Measurements from ENCODE around the gene LENG8.
A peak's percentile ranks its signal among the peaks of the same experiment; 100 is the strongest.
"Not testable (repeated sequence)": the region's sequence is repeated elsewhere in the genome, so short reads cannot be mapped to it uniquely, and the experiment has no call there.

The LENG8 gene

DNA sequence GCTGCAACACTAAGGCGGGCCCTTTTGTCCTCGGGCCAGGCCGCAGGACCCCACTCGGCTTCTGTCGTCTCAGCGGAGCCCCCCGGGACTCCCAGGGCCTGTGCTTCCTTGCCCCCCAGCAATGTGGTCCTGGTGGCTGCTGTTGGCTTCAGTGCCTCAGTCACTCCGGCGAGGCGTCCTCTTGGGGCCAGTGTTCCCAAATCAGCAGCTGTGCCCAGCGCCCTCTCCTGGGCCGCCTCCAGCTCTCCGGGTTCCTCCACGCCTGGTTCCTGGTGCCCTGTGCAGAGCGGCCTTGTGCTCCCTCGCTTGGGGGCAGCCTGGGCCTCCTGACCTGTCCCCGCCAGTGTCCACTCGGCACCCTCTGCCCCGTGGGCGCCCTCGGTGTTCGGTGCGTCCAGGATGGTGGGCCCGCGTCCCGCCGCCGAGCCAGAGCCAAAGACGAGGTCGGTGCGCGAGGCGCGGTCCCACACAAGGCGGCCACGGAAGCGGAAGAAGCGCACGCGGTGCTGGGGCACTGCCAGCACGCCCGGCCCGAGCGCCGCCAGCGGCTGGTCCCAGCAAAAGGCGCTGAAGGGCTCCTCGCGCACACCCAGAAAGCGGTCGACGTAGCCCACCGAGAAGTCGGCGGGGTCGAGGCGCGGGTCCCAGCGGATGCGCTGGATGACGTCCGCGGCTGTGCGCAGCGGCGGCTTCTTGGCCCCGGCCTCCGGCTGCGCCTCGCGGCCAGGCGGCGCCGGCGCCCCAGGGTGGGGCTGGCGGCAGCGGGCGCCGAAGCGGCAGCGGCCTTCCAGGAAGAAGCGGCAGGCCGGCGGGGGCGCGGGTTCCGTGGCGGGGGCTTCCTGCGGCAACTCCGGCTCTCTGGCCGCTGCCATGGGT is 13.9 kb downstream of the LENG8 start:
- peak; percentile 75 for DNase-seq

DNA sequence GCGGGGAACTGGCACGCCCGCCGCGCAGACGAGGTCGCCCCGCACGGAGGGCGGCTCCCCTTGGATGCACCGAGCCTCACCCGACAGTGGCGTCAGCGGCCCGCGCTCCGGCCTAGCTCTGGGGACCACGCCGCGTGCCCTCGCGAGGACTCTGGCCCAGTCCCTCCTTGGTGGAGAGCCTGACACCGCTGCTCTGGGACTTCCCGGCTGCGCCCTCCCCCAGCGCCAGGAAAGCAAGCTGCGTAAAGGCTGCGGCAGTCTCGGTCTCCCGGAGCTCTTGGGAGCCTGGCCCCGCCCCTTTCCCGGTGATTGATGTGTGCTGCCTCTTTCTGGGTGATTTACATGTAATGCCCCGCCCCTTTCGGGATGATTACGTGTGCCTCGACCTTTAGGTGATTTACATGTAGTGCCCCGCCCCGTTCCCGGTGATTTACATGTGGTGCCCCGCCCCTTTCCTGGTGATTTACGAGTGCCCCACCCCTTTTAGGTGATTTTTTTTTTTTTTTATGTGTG is 14.6 kb downstream of the LENG8 start, which contains the start of gene LENG9:
TSS of gene LENG9 (minus strand) at position 248 of the 513 bp plus-strand sequence. CDS start 252 bp downstream, outside the sequence.
- no peak for DNase-seq

DNA sequence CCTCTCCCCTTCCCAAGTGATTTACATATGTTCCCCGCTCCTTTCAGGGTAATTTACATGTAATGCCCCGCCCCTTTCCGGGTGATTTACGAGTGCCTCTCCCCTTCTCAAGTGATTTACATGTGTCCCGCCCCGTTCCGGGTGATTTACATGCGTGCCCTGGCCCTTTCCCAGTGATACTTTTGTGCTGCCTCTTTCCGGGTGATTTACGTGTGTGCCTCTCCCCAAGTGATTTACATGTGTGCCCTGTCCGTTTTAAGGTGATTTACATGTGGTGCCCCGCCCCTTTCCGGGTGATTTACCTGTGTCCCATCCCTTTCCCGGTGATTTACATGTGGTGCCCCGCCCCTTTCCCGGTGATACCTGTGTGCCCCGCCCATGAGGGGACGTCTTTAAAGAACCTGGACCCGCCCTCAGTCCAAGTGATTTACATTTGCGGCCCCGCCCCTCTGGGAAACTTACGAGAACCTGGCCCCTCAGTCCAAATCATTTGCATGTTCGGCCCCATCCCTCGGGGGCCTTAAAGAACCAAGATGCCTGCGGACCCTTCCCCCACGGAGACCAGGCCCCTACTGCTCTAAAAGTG is 15.1 kb downstream of the LENG8 start:
- DNase-seq = peak; percentile 100

DNA sequence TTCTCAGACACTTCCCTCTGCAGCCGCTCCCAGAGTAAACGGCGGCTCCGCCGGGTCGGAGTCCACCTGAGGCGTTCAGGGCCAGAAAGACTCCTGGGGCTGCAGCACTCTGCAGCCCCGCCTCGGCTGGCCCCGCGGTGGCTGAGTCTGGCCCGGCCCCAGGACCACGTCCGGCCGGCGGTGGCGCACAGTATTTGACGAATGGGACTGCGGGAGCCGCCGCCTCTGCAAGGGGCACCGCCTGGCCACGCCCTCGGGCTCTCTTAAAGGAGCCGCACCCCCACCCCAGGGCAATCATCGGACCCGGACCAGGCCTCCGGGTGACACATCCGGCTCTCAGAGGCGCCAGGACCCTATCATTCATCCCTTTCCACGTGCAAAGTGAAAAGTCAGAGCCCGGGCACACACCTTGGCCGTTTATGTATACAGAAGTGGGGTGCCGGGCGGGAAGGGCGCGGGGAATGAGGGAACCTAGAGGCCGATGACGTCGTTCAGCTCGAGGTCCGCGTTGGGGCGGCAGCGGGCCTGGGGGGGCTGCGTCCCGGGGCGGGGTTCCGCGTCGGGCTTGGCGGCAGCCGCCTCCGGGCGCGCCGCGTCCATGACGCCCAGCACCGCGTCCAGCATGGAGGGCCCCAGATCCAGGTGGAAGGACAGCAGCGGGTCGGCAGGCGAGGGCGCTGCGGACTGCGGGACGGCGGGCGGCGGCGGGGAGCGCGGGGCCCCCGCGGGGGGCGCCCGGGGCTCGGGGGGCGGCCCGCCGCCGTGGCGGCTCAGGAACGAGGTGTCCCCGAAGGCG is 15.8 kb downstream of the LENG8 start:
- peak; percentile 91 for DNase-seq

DNA sequence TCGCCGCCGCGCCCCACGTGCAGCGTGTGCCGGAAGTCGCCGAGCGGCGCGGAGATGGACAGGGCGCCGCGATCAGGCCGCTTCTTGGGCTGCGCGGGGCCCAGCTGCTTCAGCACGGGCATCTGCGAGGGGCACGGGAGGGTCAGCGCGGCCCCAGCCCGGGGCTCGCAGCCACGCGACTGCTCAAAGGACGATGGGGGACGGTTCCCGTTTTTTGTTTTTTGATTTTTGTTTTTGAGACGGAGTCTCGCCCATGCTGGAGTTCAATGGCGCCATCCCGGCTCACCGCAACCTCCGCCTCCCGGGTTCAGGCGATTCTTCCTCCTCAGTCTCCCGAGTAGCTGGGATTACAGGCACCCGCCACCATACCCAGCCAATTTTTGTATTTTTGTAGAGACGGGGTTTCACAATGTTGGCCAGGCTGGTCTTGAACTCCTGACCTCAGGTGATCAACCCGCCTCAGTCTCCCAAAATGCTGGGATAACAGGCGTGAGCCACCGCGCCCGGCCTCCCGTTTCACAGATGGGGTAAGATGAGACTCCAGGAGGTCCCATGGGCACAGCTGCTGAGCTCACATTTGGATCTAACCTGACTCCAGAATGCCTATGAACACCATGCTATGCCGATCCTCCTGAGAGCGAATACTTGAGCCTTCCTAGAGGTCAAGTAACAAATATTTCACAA is 16.6 kb downstream of the LENG8 start:
- DNase-seq = no peak

DNA sequence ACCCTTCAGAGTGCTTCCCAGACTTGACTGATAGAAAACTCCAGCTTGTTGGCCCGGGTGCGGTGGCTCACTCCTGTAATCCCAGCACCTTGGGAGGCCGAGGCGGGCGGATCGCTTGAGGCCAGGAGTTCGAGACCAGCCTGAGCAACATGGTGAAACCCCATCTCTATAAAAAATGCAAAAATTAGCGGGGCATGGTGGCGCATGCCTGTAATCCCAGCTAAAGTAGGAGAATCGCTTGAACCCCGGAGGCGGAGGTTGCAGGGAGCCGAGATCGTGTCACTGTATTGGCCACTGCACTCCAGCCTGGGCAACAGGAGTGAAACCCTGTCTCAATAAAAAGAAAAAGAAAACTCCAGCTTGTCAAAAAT is 17.1 kb downstream of the LENG8 start:
- not testable (repeated sequence) for DNase-seq

DNA sequence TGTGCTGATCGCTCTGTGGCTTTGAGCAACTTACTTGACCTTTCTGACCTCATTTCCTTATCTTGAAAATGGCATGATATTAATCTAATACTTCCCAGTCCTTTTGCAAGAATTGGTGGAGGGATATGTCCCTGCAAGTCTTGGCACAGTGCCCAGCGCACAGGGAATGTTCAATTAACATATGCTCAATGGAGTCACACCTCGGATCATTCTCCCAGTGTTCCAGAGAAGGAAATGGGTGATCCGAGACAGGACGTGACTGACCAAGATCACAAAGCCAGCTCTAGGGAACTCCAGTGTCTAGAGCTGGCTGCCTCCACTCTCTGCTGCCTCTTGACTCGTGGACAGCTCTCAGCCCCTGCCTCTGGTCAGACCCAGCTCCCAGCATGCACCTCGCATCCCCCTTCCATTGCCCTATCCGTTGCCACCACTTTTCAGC is 20.5 kb downstream of the LENG8 start:
- DNase-seq = no peak

DNA sequence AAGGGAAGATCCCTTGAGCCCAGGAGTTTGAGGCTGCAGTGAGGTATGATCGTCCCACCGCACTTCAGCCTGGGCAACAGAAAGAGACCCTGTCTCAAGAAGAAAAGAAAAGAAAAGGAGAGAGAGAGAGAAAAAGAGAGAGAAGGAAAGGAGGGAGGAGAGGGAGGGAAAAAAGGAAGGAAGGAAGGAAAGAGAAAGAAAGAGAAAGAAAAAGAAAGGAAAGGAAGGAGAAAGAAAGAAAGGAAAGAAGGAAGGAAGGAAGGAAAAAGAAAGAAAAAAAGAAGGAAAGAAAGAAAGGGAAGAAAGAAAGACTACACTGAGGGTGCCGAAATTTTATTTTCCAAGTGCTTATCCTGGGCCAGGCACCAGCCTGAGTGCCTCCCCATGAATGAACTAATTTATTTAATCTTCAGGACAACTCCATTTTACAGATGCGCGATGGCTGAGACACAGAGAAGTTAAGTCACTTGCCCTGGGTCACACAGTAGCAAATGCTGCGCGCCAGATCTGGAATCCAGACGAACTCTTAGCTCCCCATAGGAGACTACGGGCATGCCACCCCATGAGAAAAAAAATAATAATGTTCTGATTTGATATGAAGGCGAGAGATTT is 21.4 kb downstream of the LENG8 start:
- no peak for DNase-seq

DNA sequence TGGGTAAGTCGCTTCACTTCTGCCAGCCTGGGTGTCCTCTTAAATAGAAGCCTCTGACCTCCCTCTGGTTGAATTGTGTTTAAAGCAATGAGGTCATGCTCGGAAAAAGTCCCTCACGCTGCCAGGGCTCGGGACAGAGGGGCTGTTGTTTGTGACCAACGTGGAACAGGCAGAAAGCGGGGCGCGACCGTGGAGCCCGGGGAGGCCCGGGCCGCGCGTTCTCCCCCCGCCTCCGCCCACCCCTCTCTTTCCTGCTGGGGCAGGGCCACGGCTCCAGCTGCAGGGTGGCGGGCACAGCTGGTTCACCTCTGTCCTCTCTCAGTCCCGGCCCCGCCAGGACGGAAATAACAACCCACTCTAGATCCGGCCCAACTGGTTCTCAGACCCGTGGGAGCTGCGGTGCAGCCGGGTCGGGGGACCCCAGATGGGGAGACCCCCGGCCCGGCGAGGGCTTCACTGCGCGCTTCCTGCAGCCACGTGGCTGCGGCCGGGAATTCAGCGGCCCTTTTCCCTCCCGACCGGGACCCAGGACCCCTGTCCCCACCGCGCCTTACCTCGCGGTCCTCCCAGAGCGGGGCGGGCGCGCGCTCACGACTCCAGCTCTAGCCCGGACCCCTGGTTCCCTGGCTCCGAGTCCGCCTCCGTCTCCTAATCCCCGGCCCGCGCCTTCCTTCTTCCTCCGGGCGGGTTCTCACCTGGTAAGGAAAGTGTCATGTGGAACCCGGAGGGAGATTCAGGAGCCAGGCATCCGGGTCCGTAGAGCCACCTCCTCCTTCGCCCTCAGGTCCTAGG is 22.2 kb downstream of the LENG8 start:
- DNase-seq = peak; percentile 47

DNA sequence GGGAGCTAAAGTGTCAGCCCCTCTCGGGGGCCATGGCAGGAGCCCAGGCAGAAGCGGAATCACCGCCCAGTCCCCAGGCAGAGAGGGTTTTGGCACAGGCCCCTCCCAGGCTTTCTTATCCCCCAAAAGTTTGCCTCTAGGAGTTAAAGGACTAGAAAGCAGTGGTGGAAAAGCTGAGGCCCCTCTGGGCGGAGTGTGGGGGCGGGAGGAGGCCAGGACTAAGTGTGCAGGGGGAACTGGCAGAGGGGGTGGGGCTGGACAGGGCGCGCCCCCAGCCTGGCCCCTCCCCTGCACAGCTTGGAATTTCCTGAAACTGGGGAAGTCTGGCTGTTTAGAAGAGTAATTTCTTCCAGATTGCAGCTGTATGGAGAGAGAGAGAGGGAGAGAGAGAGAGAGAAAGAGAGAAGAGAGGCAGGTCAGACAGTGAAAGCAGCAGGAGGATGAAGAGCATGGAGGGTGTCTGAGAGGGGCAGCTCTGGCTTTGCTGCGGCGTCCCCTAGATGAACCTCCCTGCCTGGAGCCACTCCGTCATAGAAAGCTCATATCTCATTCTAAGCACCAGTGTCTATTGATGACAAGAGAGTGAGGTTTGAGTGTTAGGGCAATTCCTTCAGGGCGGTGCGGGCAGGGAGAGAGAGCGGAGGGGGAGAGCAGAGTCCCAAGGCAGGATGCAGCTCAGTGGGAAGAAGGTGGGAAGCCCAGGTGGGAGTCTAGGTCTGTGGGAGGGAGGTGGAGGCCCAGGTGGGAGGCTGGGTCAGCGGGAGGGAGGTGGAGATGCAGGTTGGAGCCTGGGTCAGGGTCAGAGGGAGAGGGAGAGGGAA is 24.3 kb downstream of the LENG8 start, which contains the start of gene CDC42EP5:
TSS of gene CDC42EP5 (minus strand) at position 226 of the 821 bp plus-strand sequence. CDS start 7,749 bp downstream, outside the sequence.
- peak; percentile 79 for DNase-seq

DNA sequence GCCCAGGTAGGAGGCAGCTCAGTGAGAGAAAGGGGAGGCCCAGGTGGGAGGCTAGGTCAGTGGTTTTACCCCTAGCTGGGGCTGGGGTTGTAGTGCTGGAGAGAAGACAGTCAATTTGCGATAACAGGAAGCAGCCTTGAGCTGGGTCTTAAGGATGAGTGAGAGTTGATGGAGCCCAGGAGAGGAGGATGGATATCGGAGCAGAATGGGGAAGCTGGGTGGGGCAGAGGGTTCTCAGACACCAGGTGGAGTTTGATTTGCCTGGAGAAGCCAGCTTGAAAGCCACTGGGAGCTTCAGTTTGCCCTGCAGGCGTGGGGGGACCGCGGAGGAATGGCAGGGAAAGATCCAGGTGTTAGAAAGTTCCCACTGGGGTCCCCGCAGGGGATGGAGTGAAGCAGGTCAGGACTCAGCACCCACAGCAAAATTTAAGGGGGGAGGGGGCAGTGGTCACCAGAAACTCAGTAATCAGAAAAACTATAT is 24.9 kb downstream of the LENG8 start:
- no peak for DNase-seq

DNA sequence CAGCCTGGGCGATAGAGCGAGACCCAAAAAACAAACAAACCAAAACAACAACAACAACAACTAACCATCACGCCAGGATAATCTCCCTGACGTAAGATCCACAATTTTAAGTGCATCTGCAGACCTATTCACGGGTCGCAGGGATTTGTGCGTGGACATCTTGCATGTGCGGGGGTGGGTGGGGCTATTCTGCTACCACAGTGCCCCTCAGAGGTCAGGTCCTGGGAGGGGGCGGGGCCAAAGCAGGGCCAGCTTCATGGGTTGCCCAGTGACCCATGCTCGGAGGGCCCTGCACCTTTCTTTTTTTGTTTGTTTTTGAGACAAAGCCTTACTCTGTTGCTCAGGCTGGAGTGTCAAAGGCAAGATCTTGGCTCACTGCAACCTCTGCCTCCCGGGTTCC is 26.7 kb downstream of the LENG8 start:
- DNase-seq = no peak

DNA sequence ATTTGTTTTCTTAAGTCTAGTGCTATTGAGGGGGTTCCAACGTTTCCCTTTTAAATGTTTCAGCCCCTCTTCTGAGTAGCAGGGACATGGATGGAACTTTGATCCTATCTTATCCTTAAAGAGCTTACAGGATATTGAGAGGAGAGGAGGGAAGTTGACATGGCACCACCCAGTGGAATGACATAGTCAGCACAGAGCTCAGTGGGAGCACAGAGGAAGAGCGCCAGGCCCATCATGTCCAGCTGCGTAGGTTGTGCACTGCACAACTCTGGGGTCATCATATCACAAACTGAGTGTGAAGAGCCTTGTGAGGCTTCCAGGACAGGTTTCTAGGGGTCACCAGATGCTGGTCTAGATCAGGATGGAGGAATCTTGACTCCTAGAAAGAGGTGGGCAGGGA is 28.7 kb downstream of the LENG8 start:
- peak; percentile 38 for DNase-seq

DNA sequence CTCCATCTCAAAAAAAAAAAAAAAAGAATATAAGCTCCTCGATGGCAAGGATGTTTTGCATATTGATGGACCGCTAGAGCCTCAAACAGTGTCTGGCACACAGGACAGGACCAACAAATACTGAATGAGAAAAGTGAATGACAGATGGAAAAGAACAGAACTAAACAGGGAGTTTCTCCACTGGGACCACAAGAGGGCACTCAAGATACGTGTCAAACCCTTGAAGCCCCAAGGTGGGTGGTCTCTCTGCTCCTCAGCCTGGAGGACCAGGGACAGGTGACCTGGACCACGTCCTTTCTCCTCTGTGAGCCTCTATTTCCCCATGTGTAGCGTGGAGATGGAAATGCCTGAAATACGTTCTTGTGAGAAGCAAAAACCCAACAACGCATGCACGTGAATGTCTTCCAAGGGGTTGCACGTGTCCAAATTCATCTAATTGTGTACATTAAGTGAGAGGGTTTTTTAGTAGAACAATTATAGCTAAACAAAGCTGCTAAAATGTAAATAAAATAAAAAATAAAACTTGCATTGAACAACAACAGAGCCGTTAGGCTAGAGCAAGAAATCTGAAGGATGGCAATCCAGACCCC is 29.8 kb downstream of the LENG8 start:
- peak; percentile 57 for DNase-seq

DNA sequence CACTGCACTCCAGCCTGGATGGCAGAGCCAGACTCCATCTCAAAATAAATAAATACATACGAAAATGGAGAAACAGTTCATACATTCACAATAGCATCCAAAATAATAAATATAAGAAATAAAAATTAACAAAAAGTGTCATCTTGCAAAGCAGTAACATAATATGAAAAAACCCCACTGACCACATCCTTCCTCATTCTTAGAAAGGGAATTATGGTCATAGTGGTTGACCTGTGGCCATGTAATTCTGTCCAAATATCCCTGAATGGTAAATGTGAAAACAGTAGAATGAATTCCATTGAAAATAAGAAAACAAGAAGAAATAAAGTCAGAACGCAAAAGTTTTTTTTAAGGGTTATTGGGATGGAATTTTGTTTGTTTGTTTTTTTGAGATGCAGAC is 31.1 kb downstream of the LENG8 start:
- DNase-seq = peak; percentile 82

DNA sequence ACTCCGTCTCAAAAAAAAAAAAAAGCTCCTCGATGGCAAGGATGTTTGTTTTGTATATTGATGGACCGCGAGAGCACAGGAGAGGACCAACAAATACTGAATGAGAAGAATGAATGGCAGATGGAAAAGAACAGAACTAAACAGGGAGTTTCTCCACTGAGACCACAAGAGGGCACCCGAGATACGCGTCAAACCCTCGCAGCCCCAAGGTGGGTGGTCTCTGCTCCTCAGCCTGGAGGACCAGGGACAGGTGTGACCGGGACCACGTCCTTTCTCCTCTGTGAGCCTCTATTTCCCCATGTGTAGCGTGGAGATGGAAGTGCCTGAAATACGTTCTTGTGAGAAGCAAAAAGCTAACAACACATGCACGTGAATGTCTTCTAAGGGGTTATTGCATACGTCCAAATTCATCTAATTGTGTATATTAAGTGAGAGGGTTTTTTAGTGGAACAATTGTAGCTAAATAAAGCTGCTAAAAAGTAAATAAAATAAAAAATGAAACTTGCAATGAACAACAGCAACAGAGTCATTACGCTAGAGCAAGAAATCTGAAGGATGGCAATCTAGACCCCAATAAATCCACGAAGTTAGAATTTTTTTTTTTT is 32.4 kb downstream of the LENG8 start:
- DNase-seq = peak; percentile 50

DNA sequence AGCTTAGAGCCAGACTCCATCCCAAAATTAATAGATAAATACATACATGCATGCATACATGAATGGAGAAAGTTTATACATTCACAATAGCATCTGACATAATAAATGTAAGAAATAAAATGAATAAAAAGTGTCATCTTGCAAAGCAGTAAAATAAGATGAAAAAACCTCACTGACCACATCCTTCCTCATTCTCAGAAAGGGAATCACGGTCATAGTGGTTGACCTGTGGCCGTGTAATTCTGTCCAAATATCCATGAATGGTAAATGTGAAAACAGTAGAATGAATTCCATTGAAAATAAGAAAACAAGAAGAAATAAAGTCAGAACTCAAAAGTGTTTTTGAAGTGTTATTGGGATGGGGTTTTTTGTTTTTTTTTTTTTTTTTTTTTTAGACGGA is 33.9 kb downstream of the LENG8 start:
- DNase-seq = peak; percentile 72

DNA sequence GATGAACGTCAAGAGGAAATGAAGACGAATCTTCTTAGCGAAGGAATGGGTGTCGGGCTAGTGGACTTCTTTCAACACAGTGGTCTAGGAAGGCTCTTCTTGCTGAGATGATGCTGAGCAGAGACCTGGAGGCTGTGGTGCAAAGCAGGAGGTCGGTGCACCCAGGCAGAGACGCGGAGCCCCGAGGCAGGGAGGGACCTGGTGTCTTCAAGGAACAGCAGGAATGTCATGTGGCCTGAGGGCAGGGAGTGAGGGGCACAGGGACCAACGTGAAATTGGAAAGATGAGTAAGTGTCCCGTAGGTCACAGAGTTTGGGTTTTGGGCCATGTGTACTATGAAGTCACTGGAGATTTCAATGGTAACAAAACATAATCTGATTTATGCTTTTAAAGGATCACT is 35.5 kb downstream of the LENG8 start:
- no peak for DNase-seq

DNA sequence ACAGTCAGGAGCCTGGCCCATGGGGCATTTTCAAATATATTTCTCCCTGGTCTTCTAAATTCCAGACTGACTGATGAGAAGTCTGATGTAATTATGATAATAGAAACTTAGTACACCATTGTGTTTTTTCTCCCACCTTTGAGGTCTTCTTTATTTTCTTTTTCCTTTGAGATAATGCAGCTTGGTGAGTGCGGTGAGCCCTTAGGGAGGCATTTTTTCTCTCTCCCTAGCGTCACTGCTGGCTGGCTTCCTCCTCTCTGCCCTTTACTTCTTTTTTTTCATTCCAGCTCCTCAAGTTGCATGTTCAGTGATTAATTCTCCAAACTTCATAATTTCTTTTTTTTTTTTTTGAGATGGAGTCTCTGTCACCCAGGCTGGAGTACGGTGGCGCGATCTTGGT is 36.9 kb downstream of the LENG8 start:
- no peak for DNase-seq

All from inflammatory macrophage treated with lipopolysaccharide for 4 hours (primary cell).